Loucy (cell line): ENCODE results near the gene ATF2.

ENCODE experiments used
- H2AFZ ChIP-seq: fragments of 200-600 bp; sonication (generic); 2 replicates; pipeline ENCODE4 v1.6.0; 2016; ENCODE audit warnings: antibody characterized with exemption, mild to moderate bottlenecking, low read length, moderate library complexity
- H3F3A ChIP-seq: fragments of 200-600 bp; 2 replicates; pipeline ENCODE4 v1.6.0; 2016; ENCODE audit warnings: antibody characterized with exemption, low read depth, mild to moderate bottlenecking
- H3K27me3 ChIP-seq: fragments of 200-600 bp; sonication (generic); 2 replicates; pipeline ENCODE4 v1.6.1; 2014; ENCODE audit warnings: low read length, mild to moderate bottlenecking; ENCODE audit not compliant: insufficient read depth, poor library complexity, severe bottlenecking
- H3K36me3 ChIP-seq: fragments of 200-600 bp; sonication (generic); 2 replicates; pipeline ENCODE4 v1.6.1; 2016; ENCODE audit warnings: low read length; ENCODE audit not compliant: insufficient read depth
- H3K4me1 ChIP-seq: fragments of 200-600 bp; sonication (generic); 2 replicates; pipeline ENCODE4 v1.5.1; 2014; ENCODE audit warnings: low read length, mild to moderate bottlenecking; ENCODE audit not compliant: insufficient read depth, poor library complexity, severe bottlenecking
- H3K4me2 ChIP-seq: fragments of 200-600 bp; sonication (generic); 2 replicates; pipeline ENCODE4 v1.6.0; 2014; ENCODE audit warnings: antibody characterized with exemption, low read length, low read depth, mild to moderate bottlenecking; ENCODE audit not compliant: poor library complexity, severe bottlenecking
- H3K4me3 ChIP-seq: fragments of 200-600 bp; sonication (generic); 2 replicates; pipeline ENCODE4 v1.5.1; 2014; ENCODE audit warnings: low read length, mild to moderate bottlenecking, mixed read lengths; ENCODE audit not compliant: poor library complexity, severe bottlenecking
- H3K79me2 ChIP-seq: fragments of 200-600 bp; sonication (generic); 2 replicates; pipeline ENCODE4 v1.6.1; 2014; ENCODE audit warnings: low read length; ENCODE audit not compliant: insufficient read depth
- H3K9ac ChIP-seq: fragments of 200-600 bp; sonication (generic); 2 replicates; pipeline ENCODE4 v1.6.0; 2014; ENCODE audit warnings: mild to moderate bottlenecking, low read depth, low read length, moderate library complexity; ENCODE audit not compliant: poor library complexity, severe bottlenecking
- H3K9me2 ChIP-seq: fragments of 200-600 bp; sonication (generic); replicated peaks from 2 replicates; pipeline ENCODE4 v1.6.1; 2016; ENCODE audit warnings: low read depth, low read length, mixed read lengths
- H3K9me3 ChIP-seq: fragments of 200-600 bp; sonication (generic); 2 replicates; pipeline ENCODE4 v1.6.1; 2014; ENCODE audit warnings: mild to moderate bottlenecking, antibody characterized with exemption, low read length, low read depth; ENCODE audit not compliant: insufficient read depth
- H4K20me1 ChIP-seq: fragments of 200-600 bp; sonication (generic); 2 replicates; pipeline ENCODE4 v1.6.0; 2014; ENCODE audit warnings: antibody characterized with exemption, low read length, mild to moderate bottlenecking; ENCODE audit not compliant: insufficient read depth, poor library complexity, severe bottlenecking
- CTCF ChIP-seq: fragments of 200-600 bp; sonication (generic); conservative IDR thresholded peaks from 2 replicates; pipeline ENCODE4 v1.5.1; 2014; ENCODE audit warnings: mild to moderate bottlenecking, antibody characterized with exemption, low read length
- EZH2phosphoT487 ChIP-seq: fragments of 200-600 bp; IDR thresholded peaks from 2 replicates; pipeline ENCODE4 v1.6.1; 2018; ENCODE audit warnings: antibody characterized with exemption, mild to moderate bottlenecking, moderate library complexity, borderline replicate concordance

ATF2 gene

GRCh38 chr2:175167792-175168563 is at the start of gene ATF2:
ATF2 (minus strand) TSS chr2:175168203; CDS start chr2:175136443, 31,760 bp downstream.
- no peaks in the 10 kb centered on the region for H3K9me2 ChIP-seq
- TF ChIP-seq CTCF, result no peak
- TF ChIP-seq EZH2phosphoT487, result no peak
- peaks cover 24% of the 10 kb centered on the region for H3K4me1 ChIP-seq
- peak within 1 kb of the TSS; percentile 97 for H2AFZ ChIP-seq
- no peaks in the 10 kb centered on the region for H3K9me3 ChIP-seq
- peak within 1 kb of the TSS; percentile 95 for H3K9ac ChIP-seq
- no peaks in the 10 kb centered on the region for H3K36me3 ChIP-seq
- peak within 1 kb of the TSS; percentile 93 for H3K4me2 ChIP-seq
- no peaks in the 10 kb centered on the region for H3F3A ChIP-seq
- H4K20me1 ChIP-seq, result peaks cover 44% of the 10 kb centered on the region
- H3K4me3 ChIP-seq, result peak within 1 kb of the TSS; percentile 94
- peaks cover 56% of the 10 kb centered on the region for H3K79me2 ChIP-seq
- H3K27me3 ChIP-seq, result no peaks in the 10 kb centered on the region

DNA sequence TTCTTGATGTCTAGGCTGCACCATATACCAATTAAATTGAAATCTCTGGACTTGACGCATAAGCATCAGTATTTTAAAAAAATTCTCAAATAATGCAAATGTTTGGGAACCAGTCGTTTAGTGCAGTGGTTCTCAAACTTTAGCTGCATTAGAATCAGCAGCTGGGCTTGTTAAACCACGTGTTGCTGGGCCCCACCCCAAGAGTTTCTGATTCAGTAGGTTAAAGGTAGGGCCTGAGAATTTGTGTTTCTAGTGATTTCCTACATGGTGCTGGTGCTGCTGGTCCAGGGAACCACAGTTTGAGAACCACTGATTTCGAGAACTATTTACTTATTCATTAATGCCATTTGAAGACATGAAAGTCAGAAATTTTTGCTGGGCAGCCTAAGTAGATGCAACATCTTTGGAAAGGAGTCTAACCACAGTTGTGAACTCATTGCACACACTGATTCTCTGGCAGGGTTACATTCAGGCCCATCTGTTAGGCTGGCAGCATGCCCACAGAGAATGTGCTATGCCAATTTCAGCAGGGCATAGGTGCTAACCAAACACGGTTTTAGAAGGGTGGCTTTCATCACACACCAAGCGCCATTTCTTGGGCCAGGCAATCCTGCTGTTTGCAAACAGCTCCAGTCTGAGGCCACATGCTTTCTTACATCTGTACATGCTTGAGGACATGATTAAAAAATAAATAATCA is 39.9 kb upstream of the ATF2 start:
- TF ChIP-seq CTCF (no peak), EZH2phosphoT487 (no peak)
- Histone ChIP-seq H3K9me3 (no peaks in the 10 kb centered on the region; the same call in 1 of the 2 replicates), H3K4me3 (no peak overlapping the region), H3F3A (no peaks in the 10 kb centered on the region), H2AFZ (peak overlapping the region; percentile 68), H3K9ac (no peak overlapping the region), H3K4me2 (no peak overlapping the region), H3K79me2 (no peaks in the 10 kb centered on the region), H3K27me3 (no peaks in the 10 kb centered on the region), H3K36me3 (no peaks in the 10 kb centered on the region), H4K20me1 (no peaks in the 10 kb centered on the region), H3K9me2 (no peaks in the 10 kb centered on the region), H3K4me1 (peaks cover 13% of the 10 kb centered on the region)

GRCh38 chr2:175206866-175207265 is 38.9 kb upstream of the ATF2 start:
- no peaks in the 10 kb centered on the region for H3F3A ChIP-seq
- H3K79me2 ChIP-seq, result no peaks in the 10 kb centered on the region
- no peaks in the 10 kb centered on the region for H3K27me3 ChIP-seq
- no peak overlapping the region for H2AFZ ChIP-seq
- no peak overlapping the region for H3K4me2 ChIP-seq
- H3K9ac ChIP-seq, result no peak overlapping the region
- no peak for TF ChIP-seq CTCF
- no peak for TF ChIP-seq EZH2phosphoT487
- H3K9me3 ChIP-seq, result no peaks in the 10 kb centered on the region; the same call in 1 of the 2 replicates
- H3K4me1 ChIP-seq, result peaks cover 13% of the 10 kb centered on the region
- no peaks in the 10 kb centered on the region for H3K9me2 ChIP-seq
- H3K4me3 ChIP-seq, result no peak overlapping the region
- no peaks in the 10 kb centered on the region for H4K20me1 ChIP-seq
- H3K36me3 ChIP-seq, result no peaks in the 10 kb centered on the region
